Stimulated activated CD4-positive, alpha-beta T cell treated with anti-CD3 and anti-CD28 coated beads, TNF-alpha, amount 100 ng/mL, for 1 hour (primary cell): ENCODE data around the gene HOXD10.
A peak's percentile ranks its signal among the peaks of the same experiment; 100 is the strongest.

Experiments
- DNase-seq, 3 donors: peaks; one replicate each; pipeline ENCODE4 v3.0.0-alpha.2; 2020; ENCODE audit warnings: low read depth in 3 of 3, low spot score in 1 of 3

HOXD10 gene

GRCh38 chr2:176121190-176122051 lies 4.8 kb downstream of the HOXD10 start:
- DNase-seq, result no peak

- DNase-seq, result no peak
These were observed 5.6 kb downstream of the HOXD10 start for GRCh38 chr2:176122052-176122682.

- DNase-seq, result no peak
These were observed 6.3 kb downstream of the HOXD10 start, which contains the start of gene HOXD9 for GRCh38 chr2:176122683-176123410. HOXD9 (plus strand) TSS chr2:176122719; CDS start chr2:176122769, 50 bp downstream.

- no peak for DNase-seq
These were observed 7.0 kb downstream of the HOXD10 start for GRCh38 chr2:176123411-176124109.

GRCh38 chr2:176124110-176124946 lies 7.8 kb downstream of the HOXD10 start:
- no peak for DNase-seq

- DNase-seq, result no peak
These were observed 8.6 kb downstream of the HOXD10 start for GRCh38 chr2:176124947-176125771.

GRCh38 chr2:176125772-176126054 lies 9.1 kb downstream of the HOXD10 start:
- DNase-seq, result no peak

GRCh38 chr2:176126929-176127773 lies 10.6 kb downstream of the HOXD10 start:
- DNase-seq, result peak; percentile 18 to 56 (median 45)

- no peak for DNase-seq
These were observed 11.1 kb downstream of the HOXD10 start for GRCh38 chr2:176127774-176128072.

- no peak for DNase-seq
These were observed 11.8 kb downstream of the HOXD10 start for GRCh38 chr2:176128172-176128981.

- no peak for DNase-seq
These were observed 12.6 kb downstream of the HOXD10 start, which contains the start of gene HOXD8 for GRCh38 chr2:176128982-176129796. HOXD8 (plus strand) TSS chr2:176129705; CDS start chr2:176130367, 662 bp downstream.

GRCh38 chr2:176129813-176130146 lies 13.2 kb downstream of the HOXD10 start:
- no peak for DNase-seq

GRCh38 chr2:176130147-176130956 lies 13.8 kb downstream of the HOXD10 start:
- DNase-seq, result no peak

- no peak for DNase-seq
These were observed 14.6 kb downstream of the HOXD10 start for GRCh38 chr2:176130957-176131847.

GRCh38 chr2:176131848-176132158 lies 15.2 kb downstream of the HOXD10 start:
- no peak for DNase-seq
